Upper lobe of right lung (tissue), 1 donor: ENCODE results near the gene C11orf87. TPM values are rescaled to one million over a fixed set of nuclear protein-coding genes. Genes with fewer than 3 reads are reported as not detected.

Experiments used
- ATAC-seq: fragments of 200-7000 bp; cut with Tn5 transposase; one replicate; pipeline ENCODE4 v1.9.1; 2020; ENCODE audit warnings: mild to moderate bottlenecking, moderate library complexity
- DNase-seq: peaks from one replicate; pipeline ENCODE4 v3.0.0-alpha.2; 2020
- H3K27ac ChIP-seq: fragments of 200-600 bp; one replicate; pipeline ENCODE4 v1.8.0; 2022
- H3K27me3 ChIP-seq: fragments of 200-600 bp; one replicate; pipeline ENCODE4 v1.8.0; 2022; ENCODE audit warnings: mild to moderate bottlenecking
- H3K36me3 ChIP-seq: fragments of 200-600 bp; one replicate; pipeline ENCODE4 v1.8.0; 2022
- H3K4me1 ChIP-seq: fragments of 200-600 bp; one replicate; pipeline ENCODE4 v1.8.0; 2022
- H3K4me3 ChIP-seq: fragments of 200-600 bp; one replicate; pipeline ENCODE4 v1.8.0; 2022; ENCODE audit warnings: mild to moderate bottlenecking
- H3K9me3 ChIP-seq: fragments of 200-600 bp; one replicate; pipeline ENCODE4 v1.8.0; 2022
- CTCF ChIP-seq: fragments of 200-600 bp; IDR thresholded peaks from one replicate; pipeline ENCODE4 v1.8.0; 2022; ENCODE audit warnings: antibody characterized with exemption
- intact Hi-C: fragments of 100-400 bp; cut with DNase I; formaldehyde crosslinking; loops from one replicate; pipeline ENCODE4 v1.11.0; 2022
- total RNA-seq: library from RNA; stranded (reverse); fragmentation: NEBNext Ultra II Directional; extraction: Animal tissue kit (Norgen Biotek cat#: 25700); gene quantifications from one replicate; pipeline ENCODE4 v1.2.1, GENCODE V29; 2021
- donor health status: DM: no; HTN: yes; CAD: no; lungs with severe emphysema.

Gene C11orf87
- total RNA-seq, 1 donor from 2014 or later = 0.35 TPM

GRCh38 chr11:109426442-109427240 lies 4.7 kb downstream of the C11orf87 start:
- Histone ChIP-seq H3K4me1 (no peaks in the 10 kb centered on the region), H3K9me3 (no peaks in the 10 kb centered on the region), H3K4me3 (no peak overlapping the region), H3K27me3 (peaks cover 40% of the 10 kb centered on the region), H3K36me3 (no peaks in the 10 kb centered on the region), H3K27ac (no peak overlapping the region)
- intact Hi-C loops = no loop called here
- DNase-seq = no peak
- no peak for ATAC-seq
- TF ChIP-seq CTCF = no peak

GRCh38 chr11:109432105-109432504 lies 10.1 kb downstream of the C11orf87 start:
- DNase-seq (no peak), ATAC-seq (no peak)
- H3K9me3 ChIP-seq = no peaks in the 10 kb centered on the region
- H3K27me3 ChIP-seq = no peaks in the 10 kb centered on the region
- intact Hi-C loops = no loop called here
- no peaks in the 10 kb centered on the region for H3K4me1 ChIP-seq
- no peaks in the 10 kb centered on the region for H3K36me3 ChIP-seq
- no peak overlapping the region for H3K4me3 ChIP-seq
- H3K27ac ChIP-seq = no peak overlapping the region
- TF ChIP-seq CTCF = no peak

GRCh38 chr11:109433753-109434256 lies 11.8 kb downstream of the C11orf87 start:
- DNase-seq = no peak
- Histone ChIP-seq H3K27me3 (no peaks in the 10 kb centered on the region), H3K4me1 (no peaks in the 10 kb centered on the region), H3K4me3 (no peak overlapping the region), H3K36me3 (no peaks in the 10 kb centered on the region), H3K9me3 (no peaks in the 10 kb centered on the region), H3K27ac (no peak overlapping the region)
- intact Hi-C loops = no loop called here
- no peak for ATAC-seq
- no peak for TF ChIP-seq CTCF

GRCh38 chr11:109435121-109435742 lies 13.2 kb downstream of the C11orf87 start:
- intact Hi-C loops = no loop called here
- DNase-seq = no peak
- no peaks in the 10 kb centered on the region for H3K4me1 ChIP-seq
- no peaks in the 10 kb centered on the region for H3K36me3 ChIP-seq
- no peak overlapping the region for H3K27ac ChIP-seq
- no peak for TF ChIP-seq CTCF
- no peak for ATAC-seq
- no peaks in the 10 kb centered on the region for H3K27me3 ChIP-seq
- H3K9me3 ChIP-seq = no peaks in the 10 kb centered on the region
- H3K4me3 ChIP-seq = no peak overlapping the region

- H3K9me3 ChIP-seq = no peaks in the 10 kb centered on the region
- intact Hi-C loops = no loop called here
- no peaks in the 10 kb centered on the region for H3K36me3 ChIP-seq
- DNase-seq (no peak), ATAC-seq (no peak)
- H3K27ac ChIP-seq = no peak overlapping the region
- no peak overlapping the region for H3K4me3 ChIP-seq
- no peak for TF ChIP-seq CTCF
- H3K27me3 ChIP-seq = no peaks in the 10 kb centered on the region
- no peaks in the 10 kb centered on the region for H3K4me1 ChIP-seq
These were observed 17.7 kb downstream of the C11orf87 start for GRCh38 chr11:109439684-109440083.
